Measurements from ENCODE around the gene SCAANT1.

- no peak for TF ChIP-seq GATA3 (IDR thresholded peaks at IDR 0.05; ENCODE audit: low read depth, low read length)
- no peak for TF ChIP-seq GATA2 (IDR thresholded peaks at IDR 0.05; ENCODE audit: low read depth, low read length)
These were observed 34.6 kb upstream of the SCAANT1 start for GRCh38 chr3:63946753-63947152.

Data from SH-SY5Y (cell line).